ENCODE results near the gene GPR162. TPM values are rescaled to one million over a fixed set of nuclear protein-coding genes. Genes with fewer than 3 reads are reported as not detected.

GPR162 gene
- total RNA-seq, 1 donor from 2014 or later = 1.2 TPM

DNA sequence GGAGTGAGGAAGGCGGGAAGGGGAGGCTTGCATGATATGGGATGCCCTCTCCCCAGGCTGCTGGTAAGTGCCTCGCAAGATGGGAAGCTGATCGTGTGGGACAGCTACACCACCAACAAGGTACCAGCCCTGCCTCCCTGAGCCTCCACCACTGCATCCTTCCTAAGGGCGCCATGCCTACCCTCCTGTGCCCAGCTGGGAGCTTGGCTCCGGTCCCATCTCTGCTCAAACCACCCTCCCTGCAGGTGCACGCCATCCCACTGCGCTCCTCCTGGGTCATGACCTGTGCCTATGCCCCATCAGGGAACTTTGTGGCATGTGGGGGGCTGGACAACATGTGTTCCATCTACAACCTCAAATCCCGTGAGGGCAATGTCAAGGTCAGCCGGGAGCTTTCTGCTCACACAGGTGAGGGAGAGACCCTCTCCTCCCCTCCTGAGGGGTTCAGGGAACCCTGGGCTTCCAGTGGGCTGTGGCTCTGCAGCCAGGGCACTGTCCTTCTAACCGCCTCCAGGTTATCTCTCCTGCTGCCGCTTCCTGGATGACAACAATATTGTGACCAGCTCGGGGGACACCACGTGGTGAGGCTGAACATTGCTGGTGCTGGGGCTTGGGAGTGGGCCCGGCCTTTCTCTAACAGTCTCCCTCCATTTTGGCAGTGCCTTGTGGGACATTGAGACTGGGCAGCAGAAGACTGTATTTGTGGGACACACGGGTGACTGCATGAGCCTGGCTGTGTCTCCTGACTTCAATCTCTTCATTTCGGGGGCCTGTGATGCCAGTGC, 21.7 kb downstream of the GPR162 start:
- H3K4me3 ChIP-seq (ENCODE audit: low read depth, low read length) = no peak overlapping the region
- TF ChIP-seq CTCF (conservative IDR thresholded peaks at IDR 0.05; ENCODE audit: low read depth, low read length) = no peak
- DNase-seq (ENCODE audit: low read depth) = no peak

GRCh38 chr12:6845395-6845794, 23.8 kb downstream of the GPR162 start:
- DNase-seq (ENCODE audit: low read depth) = no peak
- H3K4me3 ChIP-seq (ENCODE audit: low read depth, low read length) = no peak overlapping the region
- TF ChIP-seq CTCF (conservative IDR thresholded peaks at IDR 0.05; ENCODE audit: low read depth, low read length) = no peak

DNA sequence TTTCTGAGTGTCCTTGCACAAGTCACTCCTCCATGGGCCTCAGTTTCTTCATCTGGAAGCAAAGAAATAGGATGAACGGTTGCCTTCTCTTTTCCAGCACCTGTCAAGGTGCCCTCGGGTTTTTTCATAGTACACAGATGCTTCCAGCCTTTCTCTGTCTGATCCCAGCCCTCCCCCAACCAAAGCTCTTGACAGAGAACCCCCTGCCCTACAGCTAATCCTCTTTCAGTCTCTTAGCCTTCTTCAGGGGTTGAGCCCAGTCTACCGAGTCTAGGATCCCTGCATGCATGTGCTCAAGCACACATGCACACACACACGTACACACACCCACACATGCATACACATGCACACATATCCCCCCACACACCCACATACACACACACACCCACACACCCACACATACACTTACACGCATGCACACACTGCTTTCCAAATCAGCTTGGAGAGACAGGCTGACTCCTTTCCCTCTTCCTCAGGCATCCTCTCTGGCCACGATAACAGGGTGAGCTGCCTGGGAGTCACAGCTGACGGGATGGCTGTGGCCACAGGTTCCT, 24.8 kb downstream of the GPR162 start:
- TF ChIP-seq CTCF (conservative IDR thresholded peaks at IDR 0.05; ENCODE audit: low read depth, low read length) = no peak
- no peak for DNase-seq (ENCODE audit: low read depth)
- H3K4me3 ChIP-seq (ENCODE audit: low read depth, low read length) = no peak overlapping the region

DNA sequence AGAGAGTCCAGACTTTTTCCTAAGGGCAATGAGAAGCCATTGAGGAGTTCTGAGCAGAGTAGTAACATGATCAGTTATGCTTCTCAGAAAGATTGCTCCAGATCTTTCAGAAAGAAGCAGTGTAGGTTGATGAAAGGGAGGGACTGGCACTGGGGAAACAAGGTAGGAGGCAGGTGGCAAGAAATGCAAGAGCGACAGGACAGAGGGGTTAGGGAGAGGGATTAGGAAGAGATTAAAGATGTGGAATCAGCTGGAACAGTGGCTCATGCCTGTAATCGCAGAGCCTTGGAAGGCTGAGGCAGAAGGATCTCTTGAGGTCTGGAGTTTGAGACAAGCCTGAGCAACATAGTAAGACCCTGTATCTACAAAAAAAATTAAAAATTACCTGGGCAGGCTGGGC, 26.1 kb downstream of the GPR162 start:
- no peak for TF ChIP-seq CTCF (conservative IDR thresholded peaks at IDR 0.05; ENCODE audit: low read depth, low read length)
- no peak overlapping the region for H3K4me3 ChIP-seq (ENCODE audit: low read depth, low read length)
- DNase-seq (ENCODE audit: low read depth) = no peak

GRCh38 chr12:6849427-6849826, 27.8 kb downstream of the GPR162 start:
- H3K4me3 ChIP-seq (ENCODE audit: low read depth, low read length) = no peak overlapping the region
- no peak for TF ChIP-seq CTCF (conservative IDR thresholded peaks at IDR 0.05; ENCODE audit: low read depth, low read length)
- DNase-seq (ENCODE audit: low read depth) = no peak

DNA sequence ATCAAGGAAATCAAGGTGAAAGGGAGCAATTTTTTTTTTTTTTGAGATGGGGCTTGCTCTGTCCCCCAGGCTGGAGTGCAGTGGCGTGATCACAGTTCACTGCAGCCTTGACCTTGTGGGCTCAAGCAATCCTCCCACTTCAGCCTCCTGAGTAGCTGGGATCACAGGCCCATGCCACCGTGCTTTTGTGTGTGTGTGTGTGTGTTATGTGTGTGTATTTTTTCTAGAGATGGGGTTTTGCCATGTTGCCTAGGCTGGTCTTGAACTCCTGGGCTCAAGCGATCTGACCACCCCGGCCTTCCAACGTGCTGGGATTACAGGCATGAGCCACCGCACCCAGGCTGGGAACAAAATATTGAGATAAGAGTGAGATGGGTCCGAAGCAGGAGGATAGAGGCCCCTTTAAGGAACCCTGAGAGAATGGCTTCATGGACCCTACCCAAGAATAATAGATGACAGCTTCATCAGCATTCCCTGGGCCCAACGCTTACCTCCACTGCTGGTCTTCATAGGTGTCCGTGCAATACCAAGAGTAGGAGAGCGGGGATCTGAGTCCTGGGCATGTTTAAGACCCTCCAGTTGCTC, 28.4 kb downstream of the GPR162 start:
- no peak for DNase-seq (ENCODE audit: low read depth)
- no peak for TF ChIP-seq CTCF (conservative IDR thresholded peaks at IDR 0.05; ENCODE audit: low read depth, low read length)
- peak overlapping the region; percentile 97 for H3K4me3 ChIP-seq (ENCODE audit: low read depth, low read length)
